Measurements from ENCODE around the gene RNF26. TPM values are rescaled to one million over a fixed set of nuclear protein-coding genes. Genes with fewer than 3 reads are reported as not detected.
A peak's percentile ranks its signal among the peaks of the same experiment; 100 is the strongest.

Gene RNF26
- total and polyA plus RNA-seq, 2 of the 13 experiments (the other 11 are each of a cell fraction or from before 2014, with no cell fraction given), result 11.9 to 26.3 TPM

- TF ChIP-seq, protein P1, sequence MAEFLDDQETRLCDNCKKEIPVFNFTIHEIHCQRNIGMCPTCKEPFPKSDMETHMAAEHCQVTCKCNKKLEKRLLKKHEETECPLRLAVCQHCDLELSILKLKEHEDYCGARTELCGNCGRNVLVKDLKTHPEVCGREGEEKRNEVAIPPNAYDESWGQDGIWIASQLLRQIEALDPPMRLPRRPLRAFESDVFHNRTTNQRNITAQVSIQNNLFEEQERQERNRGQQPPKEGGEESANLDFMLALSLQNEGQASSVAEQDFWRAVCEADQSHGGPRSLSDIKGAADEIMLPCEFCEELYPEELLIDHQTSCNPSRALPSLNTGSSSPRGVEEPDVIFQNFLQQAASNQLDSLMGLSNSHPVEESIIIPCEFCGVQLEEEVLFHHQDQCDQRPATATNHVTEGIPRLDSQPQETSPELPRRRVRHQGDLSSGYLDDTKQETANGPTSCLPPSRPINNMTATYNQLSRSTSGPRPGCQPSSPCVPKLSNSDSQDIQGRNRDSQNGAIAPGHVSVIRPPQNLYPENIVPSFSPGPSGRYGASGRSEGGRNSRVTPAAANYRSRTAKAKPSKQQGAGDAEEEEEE (CRISPR knock-in tag; IDR thresholded peaks at IDR 0.05; ENCODE audit: borderline replicate concordance), result no peak
- TF ChIP-seq MTA3 (CRISPR knock-in tag; IDR thresholded peaks at IDR 0.05), result no peak
- peak; percentile 99 for TF ChIP-seq SIN3A (IDR thresholded peaks at IDR 0.05; ENCODE audit: borderline replicate concordance, low read depth, low read length)
- TF ChIP-seq ZNF275 (CRISPR knock-in tag; IDR thresholded peaks at IDR 0.05; ENCODE audit: borderline replicate concordance), result no peak
- TF ChIP-seq ZNF839 (CRISPR knock-in tag; IDR thresholded peaks at IDR 0.05; ENCODE audit: borderline replicate concordance), result no peak
- TF ChIP-seq ZNF563 (CRISPR knock-in tag; IDR thresholded peaks at IDR 0.05), result peak; percentile 74; the same call in 1 of the 2 replicates
- TF ChIP-seq, protein P2, sequence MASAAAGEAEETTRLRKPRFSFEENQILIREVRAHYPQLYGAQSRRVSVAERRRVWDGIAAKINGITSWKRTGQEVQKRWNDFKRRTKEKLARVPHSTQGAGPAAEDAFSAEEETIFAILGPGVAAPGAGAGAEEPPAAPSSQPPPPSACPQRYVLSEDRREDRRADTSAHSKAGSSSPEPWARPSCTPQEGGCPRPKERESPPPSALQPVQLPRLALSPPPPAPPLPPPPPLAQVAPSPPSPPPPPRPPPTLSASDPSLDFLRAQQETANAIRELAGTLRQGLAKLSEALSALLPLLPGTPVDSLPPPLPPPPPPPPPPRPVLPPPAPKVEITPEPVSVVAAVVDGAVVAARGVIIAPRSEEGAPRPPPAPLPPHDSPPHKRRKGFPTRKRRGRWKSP (CRISPR knock-in tag; IDR thresholded peaks at IDR 0.05), result peak; percentile 80
- peak; percentile 60 for TF ChIP-seq TAF1 (CRISPR knock-in tag; IDR thresholded peaks at IDR 0.05)
- TF ChIP-seq DBP (CRISPR knock-in tag; IDR thresholded peaks at IDR 0.05; ENCODE audit: not compliant biosample characterization), result no peak
- TF ChIP-seq, protein P3, sequence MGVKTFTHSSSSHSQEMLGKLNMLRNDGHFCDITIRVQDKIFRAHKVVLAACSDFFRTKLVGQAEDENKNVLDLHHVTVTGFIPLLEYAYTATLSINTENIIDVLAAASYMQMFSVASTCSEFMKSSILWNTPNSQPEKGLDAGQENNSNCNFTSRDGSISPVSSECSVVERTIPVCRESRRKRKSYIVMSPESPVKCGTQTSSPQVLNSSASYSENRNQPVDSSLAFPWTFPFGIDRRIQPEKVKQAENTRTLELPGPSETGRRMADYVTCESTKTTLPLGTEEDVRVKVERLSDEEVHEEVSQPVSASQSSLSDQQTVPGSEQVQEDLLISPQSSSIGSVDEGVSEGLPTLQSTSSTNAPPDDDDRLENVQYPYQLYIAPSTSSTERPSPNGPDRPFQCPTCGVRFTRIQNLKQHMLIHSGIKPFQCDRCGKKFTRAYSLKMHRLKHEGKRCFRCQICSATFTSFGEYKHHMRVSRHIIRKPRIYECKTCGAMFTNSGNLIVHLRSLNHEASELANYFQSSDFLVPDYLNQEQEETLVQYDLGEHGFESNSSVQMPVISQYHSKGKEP (CRISPR knock-in tag; IDR thresholded peaks at IDR 0.05), result no peak
- TF ChIP-seq NR2F1 (CRISPR knock-in tag; IDR thresholded peaks at IDR 0.05), result no peak
- no peak for TF ChIP-seq ZBTB8A (CRISPR knock-in tag; IDR thresholded peaks at IDR 0.05; ENCODE audit: borderline replicate concordance, low read depth)
- TF ChIP-seq, protein P4, sequence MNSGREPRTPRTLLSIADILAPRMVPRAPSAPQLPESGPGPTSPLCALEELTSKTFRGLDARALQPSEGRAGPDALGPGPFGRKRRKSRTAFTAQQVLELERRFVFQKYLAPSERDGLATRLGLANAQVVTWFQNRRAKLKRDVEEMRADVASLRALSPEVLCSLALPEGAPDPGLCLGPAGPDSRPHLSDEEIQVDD (CRISPR knock-in tag; IDR thresholded peaks at IDR 0.05; ENCODE audit: borderline replicate concordance), result no peak
- peak; percentile 57; the same call in 1 of the 2 replicates for TF ChIP-seq HES4 (CRISPR knock-in tag; IDR thresholded peaks at IDR 0.05; ENCODE audit: borderline replicate concordance)
- no peak for TF ChIP-seq PITX1 (CRISPR knock-in tag; IDR thresholded peaks at IDR 0.05)
- peak; percentile 75 for TF ChIP-seq YEATS4 (CRISPR knock-in tag; IDR thresholded peaks at IDR 0.05; ENCODE audit: borderline replicate concordance)
- TF ChIP-seq NR2C2 (CRISPR knock-in tag; IDR thresholded peaks at IDR 0.05; ENCODE audit: borderline replicate concordance), result no peak
- peak; percentile 79; the same call in 1 of the 2 replicates for TF ChIP-seq ZNF441 (CRISPR knock-in tag; IDR thresholded peaks at IDR 0.05; ENCODE audit: borderline replicate concordance)
- peak; percentile 66 for TF ChIP-seq SALL1 (CRISPR knock-in tag; IDR thresholded peaks at IDR 0.05)
- TF ChIP-seq NR2F6 (IDR thresholded peaks at IDR 0.05), result no peak
- peak; percentile 16; the same call in 1 of the 2 replicates for TF ChIP-seq NR2F6 (CRISPR knock-in tag; IDR thresholded peaks at IDR 0.05)
- no peak for TF ChIP-seq DPF2 (CRISPR knock-in tag; IDR thresholded peaks at IDR 0.05; ENCODE audit: borderline replicate concordance, low read depth)
Observed at GRCh38 chr11:119381181-119381988, 47.1 kb downstream of the RNF26 start, which contains the start of gene USP2 (continued).
